Measurements from ENCODE around the gene LTBP4. TPM values are rescaled to one million over a fixed set of nuclear protein-coding genes. Genes with fewer than 3 reads are reported as not detected.

The LTBP4 gene
- total RNA-seq, 4 donors from 2014 or later, result 134 to 276 (median 196) TPM

- Histone ChIP-seq H3K27ac (no peak overlapping the region), H3K36me3 (no peaks in the 10 kb centered on the region), H3K4me1 (peaks cover 10 to 13% of the 10 kb centered on the region in 2 donors), H3K4me3 (replicated peaks in 1 of 3) (no peak overlapping the region), H3K27me3 (peaks cover 18% of the 10 kb centered on the region), H3K9me3 (no peaks in the 10 kb centered on the region)
- TF ChIP-seq CTCF (IDR thresholded peaks at IDR 0.05) (no peak), POLR2A (IDR thresholded peaks at IDR 0.05) (no peak)
- WGBS, 2 donors, result 73 to 74% methylated on average over 7 of the region's 7 CpGs
- no peak for DNase-seq
- intact Hi-C loops (cut with DNase I), result no loop called here
Observed at GRCh38 chr19:40565355-40565754, 35.8 kb upstream of the LTBP4 start.

GRCh38 chr19:40565910-40566495, 35.2 kb upstream of the LTBP4 start:
- Histone ChIP-seq H3K4me3 (replicated peaks in 1 of 3) (no peak overlapping the region), H3K36me3 (no peaks in the 10 kb centered on the region), H3K27me3 (peaks cover 18% of the 10 kb centered on the region), H3K9me3 (no peaks in the 10 kb centered on the region), H3K4me1 (peaks cover 10 to 13% of the 10 kb centered on the region in 2 donors), H3K27ac (no peak overlapping the region)
- TF ChIP-seq CTCF (IDR thresholded peaks at IDR 0.05) (no peak), POLR2A (IDR thresholded peaks at IDR 0.05) (no peak)
- DNase-seq, result no peak
- WGBS, 2 donors, result 81 to 86% methylated on average over 3 of the region's 14 CpGs
- intact Hi-C loops (cut with DNase I), result no loop called here

GRCh38 chr19:40567040-40567749, 34.0 kb upstream of the LTBP4 start:
- Histone ChIP-seq H3K27ac (no peak overlapping the region), H3K36me3 (no peaks in the 10 kb centered on the region), H3K4me3 (replicated peaks in 1 of 3) (peak overlapping the region in 1 of 3 donors; percentile 12), H3K4me1 (peaks cover 10 to 13% of the 10 kb centered on the region in 2 donors), H3K27me3 (peaks cover 18% of the 10 kb centered on the region), H3K9me3 (no peaks in the 10 kb centered on the region)
- 17 to 21% methylated on average over 17 to 19 of the region's 20 CpGs for WGBS, 2 donors
- peak in 1 of 2 donors; percentile 29 for DNase-seq
- no peak for TF ChIP-seq POLR2A (IDR thresholded peaks at IDR 0.05)
- TF ChIP-seq CTCF (IDR thresholded peaks at IDR 0.05), result no peak
- intact Hi-C loops (cut with DNase I), result no loop called here

- H3K4me3 ChIP-seq (replicated peaks in 1 of 3), result peak overlapping the region in 1 of 3 donors; percentile 12
- peaks cover 18% of the 10 kb centered on the region for H3K27me3 ChIP-seq
- peaks cover 10 to 13% of the 10 kb centered on the region in 2 donors for H3K4me1 ChIP-seq
- no peak overlapping the region for H3K27ac ChIP-seq
- WGBS, 2 donors, result 6 to 10% methylated on average over 43 to 66 of the region's 70 CpGs
- no peak for TF ChIP-seq POLR2A (IDR thresholded peaks at IDR 0.05)
- TF ChIP-seq CTCF (IDR thresholded peaks at IDR 0.05), result no peak
- H3K36me3 ChIP-seq, result no peaks in the 10 kb centered on the region
- H3K9me3 ChIP-seq, result no peaks in the 10 kb centered on the region
- intact Hi-C loops (cut with DNase I), result no loop called here
- no peak for DNase-seq
Observed at GRCh38 chr19:40567750-40568494, 33.2 kb upstream of the LTBP4 start.
